IMR-90 (cell line): Measurements from ENCODE around the gene NUDT9. TPM values are rescaled to one million over a fixed set of nuclear protein-coding genes. Genes with fewer than 3 reads are reported as not detected.
"Not testable (repeated sequence)": the region's sequence is repeated elsewhere in the genome, so short reads cannot be mapped to it uniquely, and the experiment has no call there.

Source experiments
- ATAC-seq: fragments of 200-7000 bp; cut with Tn5 transposase; 2 replicates; pipeline ENCODE4 v1.9.1; 2020; ENCODE audit warnings: low read depth, mild to moderate bottlenecking, moderate library complexity
- BruUV-seq: library from RNA; stranded (reverse); fragments of 400-500 nt; replicated peaks from 2 replicates; lab custom pipeline; 2021; lab: Mats Ljungman, UMichigan
- CTCF ChIA-PET: fragments of 300-600 bp; formaldehyde crosslinking; extraction: SDS; loops from one replicate; lab custom pipeline; 2021; ENCODE audit warnings: antibody characterized with exemption; lab: Yijun Ruan, JAX
- POLR2A ChIA-PET: fragments of 300-600 bp; sonication (Branson Sonifier 250); formaldehyde crosslinking; loops from one replicate; lab custom pipeline; 2022; ENCODE audit warnings: antibody characterized with exemption; ENCODE audit not compliant: unreplicated experiment; lab: Charles Lee
- DNase-seq: peaks from one replicate; pipeline ENCODE4 v3.0.0; 2013
- H2AFZ ChIP-seq: replicated peaks from 2 replicates; pipeline ENCODE3; 2013; ENCODE audit warnings: low read length, mild to moderate bottlenecking; ENCODE audit not compliant: poor library complexity
- H2AK5ac ChIP-seq: 2 replicates; pipeline ENCODE4 v1.6.1; 2013; ENCODE audit warnings: low read depth, low read length, inconsistent platforms
- H2AK9ac ChIP-seq: replicated peaks from 2 replicates; pipeline ENCODE3; 2013; ENCODE audit warnings: mild to moderate bottlenecking, low read depth, low read length, moderate library complexity; ENCODE audit not compliant: poor library complexity
- H2BK120ac ChIP-seq: 2 replicates; pipeline ENCODE4 v1.6.1; 2013; ENCODE audit warnings: low read depth, low read length, inconsistent platforms
- H2BK15ac ChIP-seq: 3 replicates; pipeline ENCODE4 v1.6.1; 2013; ENCODE audit warnings: low read depth, low read length, inconsistent platforms
- H2BK20ac ChIP-seq: 2 replicates; pipeline ENCODE4 v1.6.1; 2013; ENCODE audit warnings: low read depth, mild to moderate bottlenecking, inconsistent platforms, low read length, moderate library complexity
- H2BK5ac ChIP-seq: 2 replicates; pipeline ENCODE4 v1.6.1; 2013; ENCODE audit warnings: mild to moderate bottlenecking, low read depth, low read length, inconsistent platforms; ENCODE audit not compliant: poor library complexity, severe bottlenecking
- H3K14ac ChIP-seq: replicated peaks from 2 replicates; pipeline ENCODE4 v1.6.1; 2013; ENCODE audit warnings: low read depth, low read length, inconsistent platforms
- H3K18ac ChIP-seq: 2 replicates; pipeline ENCODE4 v1.6.1; 2013; ENCODE audit warnings: low read depth, low read length, control low read depth
- H3K23ac ChIP-seq: 2 replicates; pipeline ENCODE4 v1.6.1; 2013; ENCODE audit warnings: low read depth, low read length, inconsistent platforms
- H3K27ac ChIP-seq: 2 replicates; pipeline ENCODE4 v1.5.1; 2013; ENCODE audit warnings: mild to moderate bottlenecking, control low read depth, low read length; ENCODE audit not compliant: insufficient read depth
- H3K27me3 ChIP-seq: 2 replicates; pipeline ENCODE4 v1.6.1; 2013; ENCODE audit warnings: low read length; ENCODE audit not compliant: control insufficient read depth, insufficient read depth
- H3K36me3 ChIP-seq: 2 replicates; pipeline ENCODE4 v1.6.1; 2013; ENCODE audit warnings: low read length, mixed read lengths; ENCODE audit not compliant: control insufficient read depth, insufficient read depth
- H3K4ac ChIP-seq: 2 replicates; pipeline ENCODE4 v1.6.1; 2013; ENCODE audit warnings: low read depth, low read length, inconsistent platforms
- H3K4me1 ChIP-seq: 2 replicates; pipeline ENCODE4 v1.6.1; 2013; ENCODE audit warnings: low read length, mixed read lengths; ENCODE audit not compliant: control insufficient read depth, insufficient read depth
- H3K4me2 ChIP-seq: 2 replicates; pipeline ENCODE4 v1.6.1; 2013; ENCODE audit warnings: low read depth, mild to moderate bottlenecking, control low read depth, low read length, moderate library complexity
- H3K4me3 ChIP-seq: 2 replicates; pipeline ENCODE4 v1.5.1; 2013; ENCODE audit warnings: low read depth, mild to moderate bottlenecking, control low read depth, low read length, moderate library complexity; ENCODE audit not compliant: insufficient read depth
- H3K56ac ChIP-seq: 2 replicates; pipeline ENCODE4 v1.6.1; 2013; ENCODE audit warnings: low read length, inconsistent platforms; ENCODE audit not compliant: insufficient read depth; ENCODE audit errors: extremely low read depth
- H3K79me1 ChIP-seq, 2 experiments: 2 replicates each; pipeline ENCODE4 v1.6.1; 2013; ENCODE audit warnings: low read length in 2 of 2, inconsistent platforms in 1 of 2, low read depth in 1 of 2
- H3K9ac ChIP-seq: 2 replicates; pipeline ENCODE4 v1.6.1; 2013; ENCODE audit warnings: low read depth, low read length, control low read depth
- H3K9me1 ChIP-seq: 2 replicates; pipeline ENCODE4 v1.6.1; 2013; ENCODE audit warnings: low read length, inconsistent platforms; ENCODE audit not compliant: insufficient read depth
- H3K9me3 ChIP-seq: 2 replicates; pipeline ENCODE4 v1.6.1; 2013; ENCODE audit warnings: low read length; ENCODE audit not compliant: control insufficient read depth, insufficient read depth
- H4K20me1 ChIP-seq: 2 replicates; pipeline ENCODE4 v1.6.1; 2013; ENCODE audit warnings: low read length, inconsistent platforms; ENCODE audit not compliant: insufficient read depth
- H4K5ac ChIP-seq: 2 replicates; pipeline ENCODE4 v1.6.1; 2013; ENCODE audit warnings: mild to moderate bottlenecking, low read depth, low read length, control low read depth
- H4K8ac ChIP-seq, 2 experiments: 2 replicates each; pipeline ENCODE4 v1.6.1; 2013; ENCODE audit warnings: low read depth in 2 of 2, low read length in 2 of 2, control low read depth in 1 of 2, inconsistent platforms in 1 of 2
- H4K91ac ChIP-seq: 2 replicates; pipeline ENCODE4 v1.6.1; 2013; ENCODE audit warnings: low read depth, low read length, inconsistent platforms; ENCODE audit not compliant: insufficient read depth
- WGBS, 2 experiments: methylation state at CpG; one replicate each; pipeline versions ENCODE4 v1.1.5 to v1.1.7; 2013; ENCODE audit warnings: missing lambda C conversion rate in 2 of 2; ENCODE audit not compliant: insufficient read length in 1 of 2; ENCODE audit errors: extremely low coverage in 2 of 2; 5-methylcytosine and 5-hydroxymethylcytosine counted together
- dilution Hi-C: fragments of 300-500 bp; cut with HindIII; formaldehyde crosslinking; loops from one replicate; pipeline ENCODE4 v1.14.3; 2018; ENCODE audit warnings: low sequenced_read_pairs; ENCODE audit not compliant: unreplicated experiment
- in situ Hi-C: fragments of 300-500 bp; cut with MboI; formaldehyde crosslinking; loops from 3 replicates; pipeline ENCODE4 v1.14.3; 2019; ENCODE audit warnings: low sequenced_read_pairs, inconsistent platforms, mixed read lengths
- intact Hi-C: fragments of 100-400 bp; cut with micrococcal nuclease; formaldehyde crosslinking; loops from 2 replicates; pipeline ENCODE4 v1.10.0; 2022
- polyA plus RNA-seq, 3 experiments: library from polyadenylated mRNA; depleted of rRNA; stranded (reverse); fragments of >200 nt; gene quantifications; 2 replicates each; pipeline ENCODE4 v1.2.3, GENCODE V29; 2012; ENCODE audit warnings: low replicate concordance in 1 of 3
- total RNA-seq: library from RNA; depleted of rRNA; stranded (reverse); fragments of >200 nt; gene quantifications from 2 replicates; pipeline ENCODE4 v1.2.3, GENCODE V29; 2012

NUDT9 gene
- total and polyA plus RNA-seq, 2 of the 4 experiments (the other 2 are of a cell fraction): 10.0 to 23.5 TPM

- not testable (repeated sequence) for DNase-seq, H2AFZ ChIP-seq
- CTCF ChIA-PET: interaction anchor here (1.7 kb wide), 1 partner anchor 48 kb away, joined by 6 read pairs; no protein-coding TSS in a partner anchor
These were observed 1.7 kb downstream of the NUDT9 start for GRCh38 chr4:87424099-87424543.

More at GRCh38 chr4:87424099-87424543, 1.7 kb downstream of the NUDT9 start:
- dilution Hi-C loops, H3K14ac ChIP-seq, H3K36me3 ChIP-seq, POLR2A ChIA-PET, H3K4ac ChIP-seq, H2AK5ac ChIP-seq, H4K5ac ChIP-seq, H2BK20ac ChIP-seq, H4K8ac ChIP-seq, H3K9me1 ChIP-seq, ATAC-seq, H4K91ac ChIP-seq, H4K20me1 ChIP-seq, H3K23ac ChIP-seq, H3K4me3 ChIP-seq, H3K27me3 ChIP-seq, H3K9me3 ChIP-seq, H3K9ac ChIP-seq, H2BK15ac ChIP-seq, H3K56ac ChIP-seq, in situ Hi-C loops, H3K27ac ChIP-seq, BruUV-seq, H3K4me1 ChIP-seq, H2AK9ac ChIP-seq, H2BK120ac ChIP-seq, H2BK5ac ChIP-seq, H3K18ac ChIP-seq: not testable (repeated sequence)
- intact Hi-C loops: loop anchor here (5.0 kb wide), 1 partner anchor 47 kb away; no protein-coding TSS in a partner anchor
- H3K79me1 ChIP-seq: peaks cover 21 to 48% of the 10 kb centered on the region in 2 experiments
- peak overlapping the region; percentile 95 for H3K4me2 ChIP-seq
- no CpG with 5 or more reads among the region's 22 CpGs for WGBS, 2 experiments
